Transverse colon (tissue), 4 donors: ENCODE data around the gene DNAJB8. TPM values are rescaled to one million over a fixed set of nuclear protein-coding genes. Genes with fewer than 3 reads are reported as not detected.

Experiments
- DNase-seq: peaks from one replicate; pipeline ENCODE4 v3.0.0-alpha.2; 2019
- H3K27ac ChIP-seq, 4 donors: fragments of 200-600 bp; sonication (generic); 2 replicates each; pipeline ENCODE4 v1.5.1; 2016 to 2018; ENCODE audit warnings: inconsistent platforms in 4 of 4
- H3K27me3 ChIP-seq: fragments of 200-600 bp; sonication (generic); 2 replicates; pipeline ENCODE4 v1.5.1; 2017; ENCODE audit warnings: inconsistent platforms
- H3K36me3 ChIP-seq, 4 donors: fragments of 200-600 bp; sonication (generic); 2 replicates each; pipeline ENCODE4 v1.5.1; 2017 to 2019; ENCODE audit warnings: inconsistent platforms in 4 of 4
- H3K4me1 ChIP-seq, 4 donors: fragments of 200-600 bp; sonication (generic); 2 replicates each; pipeline ENCODE4 v1.5.1; 2017 to 2020; ENCODE audit warnings: inconsistent platforms in 4 of 4
- H3K4me3 ChIP-seq, 4 donors: fragments of 200-600 bp; sonication (generic); 1 replicate in 1 of 4; 2 replicates in 3 of 4; pipeline versions ENCODE4 v1.5.1 to v1.6.1; 2017 to 2019; ENCODE audit warnings: inconsistent platforms in 4 of 4
- H3K9me3 ChIP-seq, 2 donors: fragments of 200-600 bp; sonication (generic); 2 replicates each; pipeline ENCODE4 v1.5.1; 2017 to 2019; ENCODE audit warnings: inconsistent platforms in 2 of 2
- EP300 ChIP-seq: sonication (generic); formaldehyde crosslinking; IDR thresholded peaks from one replicate; pipeline ENCODE4 v1.6.1; 2017; ENCODE audit warnings: antibody characterized with exemption, low read depth
- POLR2A ChIP-seq: fragments of 450-650 bp; IDR thresholded peaks from one replicate; pipeline ENCODE4 v1.6.1; 2016; ENCODE audit warnings: antibody characterized with exemption, mild to moderate bottlenecking, moderate library complexity
- POLR2AphosphoS5 ChIP-seq, 3 donors: sonication (generic); formaldehyde crosslinking; IDR thresholded peaks; one replicate each; pipeline ENCODE4 v1.6.1; 2016; ENCODE audit warnings: antibody characterized with exemption in 3 of 3
- WGBS, 2 donors: methylation state at CpG; one replicate each; pipeline ENCODE4 v1.1.5; 2018; ENCODE audit warnings: low coverage in 1 of 2; 5-methylcytosine and 5-hydroxymethylcytosine counted together
- in situ Hi-C, 4 donors: fragments of 200-750 bp; cut with MboI; loops; one replicate each; pipeline versions ENCODE4 v1.15.0 to v1.15.1; 2017; ENCODE audit warnings: low sequenced_read_pairs in 3 of 4, low pct_ligation_motif_present in 1 of 4, low pct_unique_long_range_greater_than_20kb in 1 of 4
- intact Hi-C: fragments of 100-400 bp; cut with DNase I; formaldehyde crosslinking; loops from one replicate; pipeline ENCODE4 v1.15.1; 2023; ENCODE audit warnings: low total_unique reads
- total RNA-seq, 4 donors: library from RNA; depleted of rRNA; stranded (reverse); fragments of >200 nt; gene quantifications; one replicate each; pipeline ENCODE4 v1.1.0, GENCODE V29; 2016
- TF ChIP-seq, protein P1 (sequence below), 5 experiments: fragments of 200-600 bp in 3 of 5; fragments of 450-650 bp in 2 of 5; sonication (generic) in 3 of 5; IDR thresholded peaks; 1 replicate in 2 of 5; 2 replicates in 3 of 5; pipeline ENCODE4 v1.5.1; 2016 to 2017; ENCODE audit warnings: antibody characterized with exemption in 5 of 5, inconsistent platforms in 3 of 5, mild to moderate bottlenecking in 2 of 5, moderate library complexity in 1 of 5

Gene DNAJB8
- total RNA-seq, 4 donors from 2014 or later = not detected

GRCh38 chr3:128487813-128488635 lies 21.3 kb upstream of the DNAJB8 start:
- in situ Hi-C loops (loop anchor here in 2 of 4 donors (25.0 kb wide), 2 partner anchors 326 to 401 kb away; partner anchors contain the start of gene EEFSEC (in 1 of the 2)), intact Hi-C loops (no loop called here)
- DNase-seq = peak; percentile 60
- H3K9me3 ChIP-seq = no peaks in the 10 kb centered on the region
- no peaks in the 10 kb centered on the region for H3K36me3 ChIP-seq
- H3K27ac ChIP-seq = peak overlapping the region; percentile 28 to 45 (median 38)
- H3K27me3 ChIP-seq = peaks cover 100% of the 10 kb centered on the region
- H3K4me1 ChIP-seq = peaks cover 29 to 58% (median 53%) of the 10 kb centered on the region in 4 donors
- no peak for TF ChIP-seq EP300
- TF ChIP-seq POLR2AphosphoS5 (IDR thresholded peaks at IDR 0.05) = peak; percentile 46 to 63 (median 53)
- no peak for TF ChIP-seq POLR2A
- TF ChIP-seq, protein P1, sequence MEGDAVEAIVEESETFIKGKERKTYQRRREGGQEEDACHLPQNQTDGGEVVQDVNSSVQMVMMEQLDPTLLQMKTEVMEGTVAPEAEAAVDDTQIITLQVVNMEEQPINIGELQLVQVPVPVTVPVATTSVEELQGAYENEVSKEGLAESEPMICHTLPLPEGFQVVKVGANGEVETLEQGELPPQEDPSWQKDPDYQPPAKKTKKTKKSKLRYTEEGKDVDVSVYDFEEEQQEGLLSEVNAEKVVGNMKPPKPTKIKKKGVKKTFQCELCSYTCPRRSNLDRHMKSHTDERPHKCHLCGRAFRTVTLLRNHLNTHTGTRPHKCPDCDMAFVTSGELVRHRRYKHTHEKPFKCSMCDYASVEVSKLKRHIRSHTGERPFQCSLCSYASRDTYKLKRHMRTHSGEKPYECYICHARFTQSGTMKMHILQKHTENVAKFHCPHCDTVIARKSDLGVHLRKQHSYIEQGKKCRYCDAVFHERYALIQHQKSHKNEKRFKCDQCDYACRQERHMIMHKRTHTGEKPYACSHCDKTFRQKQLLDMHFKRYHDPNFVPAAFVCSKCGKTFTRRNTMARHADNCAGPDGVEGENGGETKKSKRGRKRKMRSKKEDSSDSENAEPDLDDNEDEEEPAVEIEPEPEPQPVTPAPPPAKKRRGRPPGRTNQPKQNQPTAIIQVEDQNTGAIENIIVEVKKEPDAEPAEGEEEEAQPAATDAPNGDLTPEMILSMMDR (IDR thresholded peaks at IDR 0.05) = no peak
- peak overlapping the region in 3 of 4 donors; percentile 33 to 56 (median 39) for H3K4me3 ChIP-seq
- 6% methylated on average over 24 of the region's 68 CpGs; no CpG with 5 or more reads in 1 of the 2 donors for WGBS, 2 donors

- in situ Hi-C loops (loop anchor here in 2 of 4 donors (25.0 kb wide), 2 partner anchors 325 to 400 kb away; partner anchors contain the start of gene EEFSEC (in 1 of the 2)), intact Hi-C loops (no loop called here)
- WGBS, 2 donors = 0% methylated on average over 16 of the region's 18 CpGs; no CpG with 5 or more reads in 1 of the 2 donors
- H3K9me3 ChIP-seq = no peaks in the 10 kb centered on the region
- H3K4me3 ChIP-seq = peak overlapping the region; percentile 15 to 56 (median 34)
- H3K27ac ChIP-seq = peak overlapping the region in 1 of 4 donors; percentile 4
- H3K4me1 ChIP-seq = peaks cover 27 to 53% (median 49%) of the 10 kb centered on the region in 4 donors
- peaks cover 100% of the 10 kb centered on the region for H3K27me3 ChIP-seq
- TF ChIP-seq, protein P1 (IDR thresholded peaks at IDR 0.05) = no peak
- TF ChIP-seq EP300 (no peak), POLR2A (no peak), POLR2AphosphoS5 (IDR thresholded peaks at IDR 0.05) (no peak)
- DNase-seq = no peak
- no peaks in the 10 kb centered on the region for H3K36me3 ChIP-seq
These were observed 20.8 kb upstream of the DNAJB8 start for GRCh38 chr3:128487538-128487812.

GRCh38 chr3:128486681-128487537 lies 20.2 kb upstream of the DNAJB8 start:
- Histone ChIP-seq H3K4me3 (peak overlapping the region; percentile 32 to 56 (median 36)), H3K27me3 (peaks cover 100% of the 10 kb centered on the region), H3K9me3 (no peaks in the 10 kb centered on the region), H3K4me1 (peaks cover 27 to 47% (median 44%) of the 10 kb centered on the region in 4 donors), H3K27ac (peak overlapping the region in 1 of 4 donors; percentile 4), H3K36me3 (no peaks in the 10 kb centered on the region)
- no peak for DNase-seq
- in situ Hi-C loops (loop anchor here in 2 of 4 donors (25.0 kb wide), 2 partner anchors 325 to 400 kb away; partner anchors contain the start of gene EEFSEC (in 1 of the 2)), intact Hi-C loops (no loop called here)
- TF ChIP-seq, protein P1 (IDR thresholded peaks at IDR 0.05) = no peak
- TF ChIP-seq POLR2AphosphoS5 (IDR thresholded peaks at IDR 0.05) = peak; percentile 32 to 78 (median 59)
- WGBS, 2 donors = 5% methylated on average over 33 of the region's 75 CpGs; no CpG with 5 or more reads in 1 of the 2 donors
